H1 (cell line): ENCODE results near the gene ATPAF2. TPM values are rescaled to one million over a fixed set of nuclear protein-coding genes. Genes with fewer than 3 reads are reported as not detected.

ENCODE experiments used
- BCL11A ChIP-seq, 2 experiments: IDR thresholded peaks; one replicate each; pipeline ENCODE4 v1.6.1; 2011; ENCODE audit warnings: low read depth in 2 of 2, low read length in 2 of 2, mild to moderate bottlenecking in 2 of 2
- BRCA1 ChIP-seq: IDR thresholded peaks from 2 replicates; pipeline ENCODE4 v1.6.1; 2012; ENCODE audit warnings: low read depth, low read length, improper control_type of control experiment
- CBX5 ChIP-seq: fragments of 300-800, 300-1000 bp; sonication (generic); IDR thresholded peaks from 2 replicates; pipeline ENCODE4 v1.7.1; 2016; ENCODE audit warnings: antibody characterized with exemption, low read length, low read depth
- GABPA ChIP-seq: IDR thresholded peaks from 2 replicates; pipeline ENCODE4 v1.6.1; 2011; ENCODE audit warnings: mild to moderate bottlenecking, low read length, moderate library complexity, borderline replicate concordance; ENCODE audit not compliant: insufficient read depth
- JUND ChIP-seq: IDR thresholded peaks from 2 replicates; pipeline ENCODE4 v1.6.1; 2011; ENCODE audit warnings: mild to moderate bottlenecking, improper control_type of control experiment, low read length
- KDM4A ChIP-seq: IDR thresholded peaks from one replicate; pipeline ENCODE4 v1.7.1; 2012; ENCODE audit warnings: low read depth, mild to moderate bottlenecking, moderate library complexity, low read length, inconsistent platforms; ENCODE audit not compliant: severe bottlenecking
- RBBP5 ChIP-seq: IDR thresholded peaks from 2 replicates; pipeline ENCODE4 v1.7.1; 2012; ENCODE audit warnings: low read depth, mild to moderate bottlenecking, inconsistent platforms, low read length, moderate library complexity, borderline replicate concordance
- SIN3A ChIP-seq, 2 experiments: IDR thresholded peaks in 1 of 2; conservative IDR thresholded peaks in 1 of 2; 2 replicates each; pipeline ENCODE4 v1.6.1; 2011 to 2012; ENCODE audit warnings: low read length in 2 of 2, improper control_type of control experiment in 1 of 2, low read depth in 1 of 2, mild to moderate bottlenecking in 1 of 2
- SIRT6 ChIP-seq: IDR thresholded peaks from one replicate; pipeline ENCODE4 v1.7.1; 2012; ENCODE audit warnings: low read length, inconsistent platforms
- SP1 ChIP-seq: IDR thresholded peaks from 2 replicates; pipeline ENCODE4 v1.6.1; 2011; ENCODE audit warnings: low read depth, low read length
- TBP ChIP-seq: IDR thresholded peaks from 2 replicates; pipeline ENCODE4 v1.6.1; 2011; ENCODE audit warnings: low read depth, low read length, improper control_type of control experiment
- ZNF274 ChIP-seq: IDR thresholded peaks from 2 replicates; pipeline ENCODE4 v1.7.0; 2012; ENCODE audit warnings: low read length, borderline replicate concordance; ENCODE audit errors: extremely low read depth
- polyA plus RNA-seq, 7 experiments: library from polyadenylated mRNA; depleted of rRNA in 3 of 7; stranded (reverse) in 5 of 7; unstranded in 2 of 7; fragments of >200 nt in 5 of 7; fragments of 200-250 nt in 2 of 7; gene quantifications; 1 replicate in 5 of 7; 2 replicates in 1 of 7; 4 replicates in 1 of 7; pipeline versions ENCODE4 v1.2.1 to v1.2.3, GENCODE V29; 2011 to 2013; ENCODE audit warnings: missing spikeins in 2 of 7, mixed read lengths in 2 of 7
- total RNA-seq: library from RNA; stranded (reverse); fragmentation: NEBNext Ultra II Directional; extraction: Animal tissue kit (Norgen Biotek cat#: 25700); gene quantifications from 2 replicates; pipeline ENCODE4 v1.2.1, GENCODE V29; 2021
- TF ChIP-seq, protein P1 (sequence below): fragments of 300-600 bp; sonication (generic); IDR thresholded peaks from 2 replicates; pipeline ENCODE4 v1.7.1; 2012; ENCODE audit warnings: low read length, moderate library complexity, mild to moderate bottlenecking, inconsistent platforms; ENCODE audit not compliant: insufficient replicate concordance

Gene ATPAF2
- total and polyA plus RNA-seq, 2 of the 8 experiments (the other 6 are each of a cell fraction or from before 2014, with no cell fraction given), result 19.6 to 22.9 TPM

GRCh38 chr17:18044609-18045008 lies 5.6 kb upstream of the ATPAF2 start (continued):
- TF ChIP-seq, protein P1, sequence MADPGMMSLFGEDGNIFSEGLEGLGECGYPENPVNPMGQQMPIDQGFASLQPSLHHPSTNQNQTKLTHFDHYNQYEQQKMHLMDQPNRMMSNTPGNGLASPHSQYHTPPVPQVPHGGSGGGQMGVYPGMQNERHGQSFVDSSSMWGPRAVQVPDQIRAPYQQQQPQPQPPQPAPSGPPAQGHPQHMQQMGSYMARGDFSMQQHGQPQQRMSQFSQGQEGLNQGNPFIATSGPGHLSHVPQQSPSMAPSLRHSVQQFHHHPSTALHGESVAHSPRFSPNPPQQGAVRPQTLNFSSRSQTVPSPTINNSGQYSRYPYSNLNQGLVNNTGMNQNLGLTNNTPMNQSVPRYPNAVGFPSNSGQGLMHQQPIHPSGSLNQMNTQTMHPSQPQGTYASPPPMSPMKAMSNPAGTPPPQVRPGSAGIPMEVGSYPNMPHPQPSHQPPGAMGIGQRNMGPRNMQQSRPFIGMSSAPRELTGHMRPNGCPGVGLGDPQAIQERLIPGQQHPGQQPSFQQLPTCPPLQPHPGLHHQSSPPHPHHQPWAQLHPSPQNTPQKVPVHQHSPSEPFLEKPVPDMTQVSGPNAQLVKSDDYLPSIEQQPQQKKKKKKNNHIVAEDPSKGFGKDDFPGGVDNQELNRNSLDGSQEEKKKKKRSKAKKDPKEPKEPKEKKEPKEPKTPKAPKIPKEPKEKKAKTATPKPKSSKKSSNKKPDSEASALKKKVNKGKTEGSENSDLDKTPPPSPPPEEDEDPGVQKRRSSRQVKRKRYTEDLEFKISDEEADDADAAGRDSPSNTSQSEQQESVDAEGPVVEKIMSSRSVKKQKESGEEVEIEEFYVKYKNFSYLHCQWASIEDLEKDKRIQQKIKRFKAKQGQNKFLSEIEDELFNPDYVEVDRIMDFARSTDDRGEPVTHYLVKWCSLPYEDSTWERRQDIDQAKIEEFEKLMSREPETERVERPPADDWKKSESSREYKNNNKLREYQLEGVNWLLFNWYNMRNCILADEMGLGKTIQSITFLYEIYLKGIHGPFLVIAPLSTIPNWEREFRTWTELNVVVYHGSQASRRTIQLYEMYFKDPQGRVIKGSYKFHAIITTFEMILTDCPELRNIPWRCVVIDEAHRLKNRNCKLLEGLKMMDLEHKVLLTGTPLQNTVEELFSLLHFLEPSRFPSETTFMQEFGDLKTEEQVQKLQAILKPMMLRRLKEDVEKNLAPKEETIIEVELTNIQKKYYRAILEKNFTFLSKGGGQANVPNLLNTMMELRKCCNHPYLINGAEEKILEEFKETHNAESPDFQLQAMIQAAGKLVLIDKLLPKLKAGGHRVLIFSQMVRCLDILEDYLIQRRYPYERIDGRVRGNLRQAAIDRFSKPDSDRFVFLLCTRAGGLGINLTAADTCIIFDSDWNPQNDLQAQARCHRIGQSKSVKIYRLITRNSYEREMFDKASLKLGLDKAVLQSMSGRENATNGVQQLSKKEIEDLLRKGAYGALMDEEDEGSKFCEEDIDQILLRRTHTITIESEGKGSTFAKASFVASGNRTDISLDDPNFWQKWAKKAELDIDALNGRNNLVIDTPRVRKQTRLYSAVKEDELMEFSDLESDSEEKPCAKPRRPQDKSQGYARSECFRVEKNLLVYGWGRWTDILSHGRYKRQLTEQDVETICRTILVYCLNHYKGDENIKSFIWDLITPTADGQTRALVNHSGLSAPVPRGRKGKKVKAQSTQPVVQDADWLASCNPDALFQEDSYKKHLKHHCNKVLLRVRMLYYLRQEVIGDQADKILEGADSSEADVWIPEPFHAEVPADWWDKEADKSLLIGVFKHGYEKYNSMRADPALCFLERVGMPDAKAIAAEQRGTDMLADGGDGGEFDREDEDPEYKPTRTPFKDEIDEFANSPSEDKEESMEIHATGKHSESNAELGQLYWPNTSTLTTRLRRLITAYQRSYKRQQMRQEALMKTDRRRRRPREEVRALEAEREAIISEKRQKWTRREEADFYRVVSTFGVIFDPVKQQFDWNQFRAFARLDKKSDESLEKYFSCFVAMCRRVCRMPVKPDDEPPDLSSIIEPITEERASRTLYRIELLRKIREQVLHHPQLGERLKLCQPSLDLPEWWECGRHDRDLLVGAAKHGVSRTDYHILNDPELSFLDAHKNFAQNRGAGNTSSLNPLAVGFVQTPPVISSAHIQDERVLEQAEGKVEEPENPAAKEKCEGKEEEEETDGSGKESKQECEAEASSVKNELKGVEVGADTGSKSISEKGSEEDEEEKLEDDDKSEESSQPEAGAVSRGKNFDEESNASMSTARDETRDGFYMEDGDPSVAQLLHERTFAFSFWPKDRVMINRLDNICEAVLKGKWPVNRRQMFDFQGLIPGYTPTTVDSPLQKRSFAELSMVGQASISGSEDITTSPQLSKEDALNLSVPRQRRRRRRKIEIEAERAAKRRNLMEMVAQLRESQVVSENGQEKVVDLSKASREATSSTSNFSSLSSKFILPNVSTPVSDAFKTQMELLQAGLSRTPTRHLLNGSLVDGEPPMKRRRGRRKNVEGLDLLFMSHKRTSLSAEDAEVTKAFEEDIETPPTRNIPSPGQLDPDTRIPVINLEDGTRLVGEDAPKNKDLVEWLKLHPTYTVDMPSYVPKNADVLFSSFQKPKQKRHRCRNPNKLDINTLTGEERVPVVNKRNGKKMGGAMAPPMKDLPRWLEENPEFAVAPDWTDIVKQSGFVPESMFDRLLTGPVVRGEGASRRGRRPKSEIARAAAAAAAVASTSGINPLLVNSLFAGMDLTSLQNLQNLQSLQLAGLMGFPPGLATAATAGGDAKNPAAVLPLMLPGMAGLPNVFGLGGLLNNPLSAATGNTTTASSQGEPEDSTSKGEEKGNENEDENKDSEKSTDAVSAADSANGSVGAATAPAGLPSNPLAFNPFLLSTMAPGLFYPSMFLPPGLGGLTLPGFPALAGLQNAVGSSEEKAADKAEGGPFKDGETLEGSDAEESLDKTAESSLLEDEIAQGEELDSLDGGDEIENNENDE, result no peak
- TF ChIP-seq TBP (no peak), SP1 (no peak), KDM4A (no peak), JUND (no peak), ZNF274 (no peak), BCL11A (IDR thresholded peaks at IDR 0.05; ENCODE audit: low read depth in 2 of 2, low read length in 2 of 2) (no peak), RBBP5 (no peak), GABPA (no peak), SIRT6 (no peak), BRCA1 (no peak), CBX5 (no peak), SIN3A (conservative IDR thresholded peaks at IDR 0.05 in 1 of 2, IDR thresholded peaks at IDR 0.05 in 1 of 2; ENCODE audit: low read depth in 1 of 2, low read length in 2 of 2) (no peak)
